GM23338 (cell line): ENCODE data around the gene HSF2BP. TPM values are rescaled to one million over a fixed set of nuclear protein-coding genes. Genes with fewer than 3 reads are reported as not detected.
"Not testable (repeated sequence)": the region's sequence is repeated elsewhere in the genome, so short reads cannot be mapped to it uniquely, and the experiment has no call there.

Experiments
- ATAC-seq: fragments of 200-7000 bp; cut with Tn5 transposase; 3 replicates; pipeline ENCODE4 v1.9.1; 2020
- DNase-seq: peaks from one replicate; pipeline ENCODE4 v3.0.0-alpha.2; 2015; ENCODE audit warnings: low spot score
- H2AFZ ChIP-seq: fragments of 200-600 bp; sonication (generic); 2 replicates; pipeline ENCODE4 v1.8.0; 2016; ENCODE audit warnings: antibody characterized with exemption, mild to moderate bottlenecking, moderate library complexity
- H3F3A ChIP-seq: fragments of 200-600 bp; sonication (generic); replicated peaks from 2 replicates; pipeline ENCODE4 v1.8.0; 2017; ENCODE audit warnings: antibody characterized with exemption, mixed run types, low read depth
- H3K27ac ChIP-seq: fragments of 200-600 bp; sonication (generic); 2 replicates; pipeline ENCODE4 v1.6.1; 2016; ENCODE audit warnings: low read depth
- H3K27me3 ChIP-seq: fragments of 200-600 bp; sonication (generic); 2 replicates; pipeline ENCODE4 v1.8.0; 2016; ENCODE audit warnings: mild to moderate bottlenecking, mixed run types, moderate library complexity; ENCODE audit not compliant: insufficient read depth
- H3K36me3 ChIP-seq: fragments of 200-600 bp; sonication (generic); 2 replicates; pipeline ENCODE4 v1.8.0; 2016; ENCODE audit warnings: mild to moderate bottlenecking; ENCODE audit not compliant: insufficient read depth
- H3K4me1 ChIP-seq: fragments of 200-600 bp; sonication (generic); 2 replicates; pipeline ENCODE4 v1.8.0; 2016; ENCODE audit warnings: mild to moderate bottlenecking, moderate library complexity; ENCODE audit not compliant: insufficient read depth
- H3K4me2 ChIP-seq: fragments of 200-600 bp; sonication (generic); 2 replicates; pipeline ENCODE4 v1.7.1; 2017; ENCODE audit warnings: mixed run types
- H3K4me3 ChIP-seq: fragments of 200-600 bp; sonication (generic); 2 replicates; pipeline ENCODE4 v1.6.1; 2016; ENCODE audit warnings: mixed run types
- H3K79me2 ChIP-seq: fragments of 200-600 bp; sonication (generic); replicated peaks from 2 replicates; pipeline ENCODE4 v1.8.0; 2017; ENCODE audit warnings: mild to moderate bottlenecking; ENCODE audit not compliant: insufficient read depth
- H3K9me2 ChIP-seq: fragments of 200-600 bp; sonication (generic); 2 replicates; pipeline ENCODE4 v1.8.0; 2017; ENCODE audit not compliant: insufficient read depth
- H4K20me1 ChIP-seq: fragments of 200-600 bp; sonication (generic); replicated peaks from 2 replicates; pipeline ENCODE4 v1.8.0; 2017; ENCODE audit warnings: mild to moderate bottlenecking; ENCODE audit not compliant: insufficient read depth
- H3K27ac Mint-ChIP-seq: 2 replicates; pipeline ENCODE4 v1.8.0; 2020; ENCODE audit warnings: inconsistent platforms, mild to moderate bottlenecking, moderate library complexity, mixed read lengths
- H3K27me3 Mint-ChIP-seq: 3 replicates; pipeline ENCODE4 v1.8.0; 2022; ENCODE audit warnings: low read depth, mild to moderate bottlenecking, moderate library complexity, mixed read lengths, inconsistent platforms; ENCODE audit not compliant: insufficient read depth, poor library complexity
- H3K36me3 Mint-ChIP-seq: 3 replicates; pipeline ENCODE4 v1.8.0; 2021; ENCODE audit warnings: low read depth, mild to moderate bottlenecking, inconsistent platforms, moderate library complexity, mixed read lengths
- H3K4me1 Mint-ChIP-seq: 3 replicates; pipeline ENCODE4 v1.8.0; 2020; ENCODE audit warnings: mild to moderate bottlenecking, inconsistent platforms, mixed read lengths
- H3K4me3 Mint-ChIP-seq: 3 replicates; pipeline ENCODE4 v1.8.0; 2021; ENCODE audit warnings: moderate library complexity, mild to moderate bottlenecking, inconsistent platforms, mixed read lengths
- H3K9me3 Mint-ChIP-seq: 3 replicates; pipeline ENCODE4 v1.8.0; 2020; ENCODE audit warnings: moderate library complexity, mild to moderate bottlenecking, inconsistent platforms, mixed read lengths
- microRNA-seq: library from miRNA; unstranded; fragments of <30 nt; microRNA quantifications from one replicate; pipeline ENCODE4, GENCODE V29; 2017
- polyA plus RNA-seq: library from polyadenylated mRNA; unstranded; fragments of >200 nt; fragmentation: Nextera tagmentation; extraction: Ambion mirVana; gene quantifications from 2 replicates; pipeline ENCODE4 v1.2.1, GENCODE V29; 2016
- small RNA-seq: library from RNA; depleted of rRNA; stranded (forward); fragments of <200 nt; gene quantifications from one replicate; pipeline ENCODE3, GENCODE V24; 2014; ENCODE audit warnings: low replicate concordance
- total RNA-seq: library from RNA; depleted of rRNA; stranded (reverse); fragments of >200 nt; shearing (Covaris generic); gene quantifications from 2 replicates; pipeline ENCODE4 v1.2.3, GENCODE V29; 2014; rRNA removed

Gene HSF2BP
- total and polyA plus RNA-seq, 2 experiments from 2014 or later, result 0.78 to 2.0 TPM

- not testable (repeated sequence) for H3K79me2 ChIP-seq, H3K4me1 Mint-ChIP-seq, H3K4me3 Mint-ChIP-seq, H3K4me2 ChIP-seq, H2AFZ ChIP-seq, H3K27ac ChIP-seq, DNase-seq, H3K36me3 Mint-ChIP-seq, H3K36me3 ChIP-seq, H3F3A ChIP-seq, H3K9me3 Mint-ChIP-seq, ATAC-seq, H3K9me2 ChIP-seq, H3K27ac Mint-ChIP-seq, H3K27me3 Mint-ChIP-seq, H3K27me3 ChIP-seq, H4K20me1 ChIP-seq, H3K4me1 ChIP-seq, H3K4me3 ChIP-seq
These were observed 165.8 kb downstream of the HSF2BP start for GRCh38 chr21:43493471-43493870.

- H3K9me2 ChIP-seq, H3K4me3 Mint-ChIP-seq, H3K27ac ChIP-seq, H3K4me2 ChIP-seq, H3K36me3 ChIP-seq, H3K4me1 ChIP-seq, H3K27me3 ChIP-seq, H4K20me1 ChIP-seq, H3K9me3 Mint-ChIP-seq, H2AFZ ChIP-seq, DNase-seq, H3K4me3 ChIP-seq, H3K79me2 ChIP-seq, H3K4me1 Mint-ChIP-seq, H3K27me3 Mint-ChIP-seq, ATAC-seq, H3K36me3 Mint-ChIP-seq, H3K27ac Mint-ChIP-seq, H3F3A ChIP-seq: not testable (repeated sequence)
These were observed 171.1 kb downstream of the HSF2BP start for GRCh38 chr21:43488235-43488634.

- not testable (repeated sequence) for H3K27me3 Mint-ChIP-seq, H3K4me3 ChIP-seq
These were observed 173.2 kb downstream of the HSF2BP start for GRCh38 chr21:43486051-43486450.

GRCh38 chr21:43485016-43485415 lies 174.3 kb downstream of the HSF2BP start:
- H3K4me3 Mint-ChIP-seq, H2AFZ ChIP-seq, H3K4me2 ChIP-seq, H3K4me1 Mint-ChIP-seq, H3K27me3 ChIP-seq, H3K79me2 ChIP-seq, H3K27me3 Mint-ChIP-seq, ATAC-seq, H3K9me3 Mint-ChIP-seq, H3K27ac Mint-ChIP-seq, H3K36me3 Mint-ChIP-seq, H3K36me3 ChIP-seq, DNase-seq, H4K20me1 ChIP-seq, H3F3A ChIP-seq, H3K27ac ChIP-seq, H3K9me2 ChIP-seq, H3K4me1 ChIP-seq, H3K4me3 ChIP-seq: not testable (repeated sequence)

More at GRCh38 chr21:43486051-43486450, 173.2 kb downstream of the HSF2BP start:
- H3F3A ChIP-seq, H3K27ac ChIP-seq, H2AFZ ChIP-seq, H3K27ac Mint-ChIP-seq, H3K9me3 Mint-ChIP-seq, H3K4me1 ChIP-seq, H3K79me2 ChIP-seq, H3K27me3 ChIP-seq, H4K20me1 ChIP-seq, H3K36me3 ChIP-seq, ATAC-seq, H3K4me2 ChIP-seq, H3K4me1 Mint-ChIP-seq, H3K36me3 Mint-ChIP-seq, DNase-seq, H3K4me3 Mint-ChIP-seq, H3K9me2 ChIP-seq: not testable (repeated sequence)

- ATAC-seq, result not testable (repeated sequence)
These were observed 180.1 kb downstream of the HSF2BP start for GRCh38 chr21:43479197-43479596.

More at GRCh38 chr21:43479197-43479596, 180.1 kb downstream of the HSF2BP start:
- H3K36me3 Mint-ChIP-seq, H3K4me1 Mint-ChIP-seq, H4K20me1 ChIP-seq, H3K4me1 ChIP-seq, H3K9me2 ChIP-seq, H3K9me3 Mint-ChIP-seq, H3K27me3 Mint-ChIP-seq, H3K36me3 ChIP-seq, H3K27me3 ChIP-seq, H3K79me2 ChIP-seq, H3K27ac ChIP-seq, H3K4me3 Mint-ChIP-seq, DNase-seq, H3K4me3 ChIP-seq, H3K4me2 ChIP-seq, H3K27ac Mint-ChIP-seq, H2AFZ ChIP-seq, H3F3A ChIP-seq: not testable (repeated sequence)

Small RNAs within 50 kb of the gene (microRNA-seq; reads per million reads assigned to microRNA genes)
- gene MIR6070, result not detected

Small RNAs within 50 kb of the gene (small RNA-seq; reads per million reads assigned to genes)
- not detected for gene MIR6070

Other genes with a start within 250 kb of the HSF2BP start
- 1.1 and 13.8 TPM in 2 replicates for gene SIK1, start 232.4 kb downstream of the HSF2BP start, total RNA-seq
- 0.14 and 0.31 TPM in 2 replicates for gene SIK1, start 232.4 kb downstream of the HSF2BP start, polyA plus RNA-seq
- gene RRP1B, start 72 bp upstream of the HSF2BP start, total RNA-seq, result 91.7 and 95.7 TPM in 2 replicates
- 54.0 and 54.8 TPM in 2 replicates for gene RRP1B, start 72 bp upstream of the HSF2BP start, polyA plus RNA-seq
- gene PDXK, start 59.6 kb upstream of the HSF2BP start, total RNA-seq, result 56.7 and 66.3 TPM in 2 replicates
- gene PDXK, start 59.6 kb upstream of the HSF2BP start, polyA plus RNA-seq, result 48.6 and 53.2 TPM in 2 replicates
- gene CSTB, start 116.8 kb upstream of the HSF2BP start, total RNA-seq, result 10.0 and 10.1 TPM in 2 replicates
- 142 and 147 TPM in 2 replicates for gene CSTB, start 116.8 kb upstream of the HSF2BP start, polyA plus RNA-seq
- gene RRP1, start 130.1 kb upstream of the HSF2BP start, total RNA-seq, result 54.6 and 63.5 TPM in 2 replicates
- gene RRP1, start 130.1 kb upstream of the HSF2BP start, polyA plus RNA-seq, result 33.2 and 36.5 TPM in 2 replicates
- 4.4 and 6.1 TPM in 2 replicates for gene AGPAT3, start 205.7 kb upstream of the HSF2BP start, total RNA-seq
- 1.1 and 2.1 TPM in 2 replicates for gene AGPAT3, start 205.7 kb upstream of the HSF2BP start, polyA plus RNA-seq